Neural cell (in vitro differentiated cells): ENCODE results near the gene GPR25. TPM values are rescaled to one million over a fixed set of nuclear protein-coding genes. Genes with fewer than 3 reads are reported as not detected.

Experiments
- H2AFZ ChIP-seq: fragments of 200-600, 300-800 bp; sonication (generic), shearing (Covaris generic); 2 replicates; pipeline ENCODE4 v1.6.0; 2014; ENCODE audit warnings: low read depth, mild to moderate bottlenecking, antibody characterized with exemption, low read length, moderate library complexity
- H3F3A ChIP-seq: fragments of 200-600 bp; shearing (Covaris generic); 2 replicates; pipeline ENCODE4 v1.6.1; 2016; ENCODE audit warnings: mild to moderate bottlenecking, moderate library complexity, mixed read lengths, antibody characterized with exemption, low read length; ENCODE audit not compliant: insufficient read depth, poor library complexity, severe bottlenecking
- H3K27ac ChIP-seq: fragments of 200-600, 300-800 bp; sonication (generic), shearing (Covaris generic); 2 replicates; pipeline ENCODE4 v1.5.1; 2014; ENCODE audit warnings: mild to moderate bottlenecking, low read length, moderate library complexity
- H3K27me3 ChIP-seq: fragments of 300-800, 200-600 bp; sonication (generic), shearing (Covaris generic); 2 replicates; pipeline ENCODE4 v1.6.0; 2014; ENCODE audit warnings: mild to moderate bottlenecking, low read depth, low read length, moderate library complexity; ENCODE audit not compliant: insufficient read depth
- H3K36me3 ChIP-seq: fragments of 300-800, 200-600 bp; sonication (generic), shearing (Covaris generic); 2 replicates; pipeline ENCODE4 v1.5.1; 2014; ENCODE audit warnings: mild to moderate bottlenecking, antibody characterized with exemption, low read length, moderate library complexity; ENCODE audit not compliant: insufficient read depth
- H3K4me2 ChIP-seq: fragments of 300-800, 200-600 bp; sonication (generic), shearing (Covaris generic); 2 replicates; pipeline ENCODE4 v1.6.0; 2014; ENCODE audit warnings: mild to moderate bottlenecking, low read length
- H3K4me3 ChIP-seq: fragments of 300-800, 200-600 bp; sonication (generic), shearing (Covaris generic); 2 replicates; pipeline ENCODE4 v1.5.1; 2014; ENCODE audit warnings: mild to moderate bottlenecking, low read length, moderate library complexity
- H3K79me2 ChIP-seq: fragments of 200-600 bp; shearing (Covaris generic); replicated peaks from 2 replicates; pipeline ENCODE4 v1.6.0; 2014; ENCODE audit warnings: mild to moderate bottlenecking, low read length, moderate library complexity; ENCODE audit not compliant: insufficient read depth
- H3K9ac ChIP-seq: fragments of 300-800, 200-600 bp; sonication (generic), shearing (Covaris generic); 2 replicates; pipeline ENCODE4 v1.6.1; 2016; ENCODE audit warnings: mild to moderate bottlenecking, low read length, mixed read lengths
- H3K9me2 ChIP-seq: fragments of 200-600 bp; shearing (Covaris generic); 2 replicates; pipeline ENCODE4 v1.6.1; 2016; ENCODE audit warnings: mild to moderate bottlenecking, low read length, mixed read lengths; ENCODE audit not compliant: insufficient read depth
- H3K9me3 ChIP-seq: fragments of 200-600, 300-800 bp; sonication (generic), shearing (Covaris generic); 2 replicates; pipeline ENCODE4 v1.6.1; 2016; ENCODE audit warnings: mild to moderate bottlenecking, mixed run types, low read length, moderate library complexity, mixed read lengths
- H4K20me1 ChIP-seq: fragments of 200-600 bp; shearing (Covaris generic); 2 replicates; pipeline ENCODE4 v1.6.1; 2016; ENCODE audit warnings: mild to moderate bottlenecking, mixed run types; ENCODE audit not compliant: insufficient read depth
- EP300 ChIP-seq: fragments of 450-650 bp; conservative IDR thresholded peaks from 2 replicates; pipeline ENCODE4 v1.6.1; 2014; ENCODE audit warnings: antibody characterized with exemption, mild to moderate bottlenecking, moderate library complexity; ENCODE audit not compliant: poor library complexity, severe bottlenecking
- EZH2 ChIP-seq: fragments of 200-600, 300-800 bp; shearing (Covaris generic), sonication (generic); IDR thresholded peaks from 2 replicates; pipeline ENCODE4 v1.6.1; 2014; ENCODE audit warnings: antibody characterized with exemption, low read length, borderline replicate concordance, mild to moderate bottlenecking; ENCODE audit not compliant: insufficient read depth, poor library complexity, severe bottlenecking
- MXI1 ChIP-seq: fragments of 450-650 bp; conservative IDR thresholded peaks from 2 replicates; pipeline ENCODE4 v1.6.1; 2014; ENCODE audit warnings: antibody characterized with exemption, mild to moderate bottlenecking; ENCODE audit not compliant: poor library complexity, severe bottlenecking
- POLR2AphosphoS5 ChIP-seq: IDR thresholded peaks from 2 replicates; pipeline ENCODE4 v1.6.1; 2012
- RAD21 ChIP-seq: fragments of 450-650 bp; conservative IDR thresholded peaks from 2 replicates; pipeline ENCODE4 v1.6.1; 2014; ENCODE audit warnings: antibody characterized with exemption, mild to moderate bottlenecking, moderate library complexity
- SMC3 ChIP-seq: fragments of 450-650 bp; conservative IDR thresholded peaks from 2 replicates; pipeline ENCODE4 v1.6.1; 2014; ENCODE audit warnings: antibody characterized with exemption, mild to moderate bottlenecking, moderate library complexity; ENCODE audit not compliant: poor library complexity
- TAF1 ChIP-seq: IDR thresholded peaks from 2 replicates; pipeline ENCODE4 v1.6.1; 2012; ENCODE audit warnings: low read depth
- polyA minus RNA-seq: library from RNA; depleted of rRNA, polyadenylated mRNA; stranded (reverse); fragments of >200 nt; gene quantifications from 2 replicates; pipeline ENCODE4 v1.2.3, GENCODE V29; 2014
- polyA plus RNA-seq: library from polyadenylated mRNA; depleted of rRNA; stranded (reverse); fragments of >200 nt; gene quantifications from 2 replicates; pipeline ENCODE4 v1.2.3, GENCODE V29; 2014
- TF ChIP-seq, protein P1 (sequence below): fragments of 450-650 bp; IDR thresholded peaks from 2 replicates; pipeline ENCODE4 v1.5.1; 2014; ENCODE audit warnings: antibody characterized with exemption, mild to moderate bottlenecking, moderate library complexity; ENCODE audit not compliant: poor library complexity, severe bottlenecking
- TF ChIP-seq, protein P2 (sequence below): IDR thresholded peaks from 2 replicates; pipeline ENCODE4 v1.6.1; 2012; ENCODE audit warnings: borderline replicate concordance

GPR25 gene, protein sequence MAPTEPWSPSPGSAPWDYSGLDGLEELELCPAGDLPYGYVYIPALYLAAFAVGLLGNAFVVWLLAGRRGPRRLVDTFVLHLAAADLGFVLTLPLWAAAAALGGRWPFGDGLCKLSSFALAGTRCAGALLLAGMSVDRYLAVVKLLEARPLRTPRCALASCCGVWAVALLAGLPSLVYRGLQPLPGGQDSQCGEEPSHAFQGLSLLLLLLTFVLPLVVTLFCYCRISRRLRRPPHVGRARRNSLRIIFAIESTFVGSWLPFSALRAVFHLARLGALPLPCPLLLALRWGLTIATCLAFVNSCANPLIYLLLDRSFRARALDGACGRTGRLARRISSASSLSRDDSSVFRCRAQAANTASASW
- polyA plus RNA-seq, result not detected in 2 replicates
- polyA minus RNA-seq, result not detected in 2 replicates

DNA sequence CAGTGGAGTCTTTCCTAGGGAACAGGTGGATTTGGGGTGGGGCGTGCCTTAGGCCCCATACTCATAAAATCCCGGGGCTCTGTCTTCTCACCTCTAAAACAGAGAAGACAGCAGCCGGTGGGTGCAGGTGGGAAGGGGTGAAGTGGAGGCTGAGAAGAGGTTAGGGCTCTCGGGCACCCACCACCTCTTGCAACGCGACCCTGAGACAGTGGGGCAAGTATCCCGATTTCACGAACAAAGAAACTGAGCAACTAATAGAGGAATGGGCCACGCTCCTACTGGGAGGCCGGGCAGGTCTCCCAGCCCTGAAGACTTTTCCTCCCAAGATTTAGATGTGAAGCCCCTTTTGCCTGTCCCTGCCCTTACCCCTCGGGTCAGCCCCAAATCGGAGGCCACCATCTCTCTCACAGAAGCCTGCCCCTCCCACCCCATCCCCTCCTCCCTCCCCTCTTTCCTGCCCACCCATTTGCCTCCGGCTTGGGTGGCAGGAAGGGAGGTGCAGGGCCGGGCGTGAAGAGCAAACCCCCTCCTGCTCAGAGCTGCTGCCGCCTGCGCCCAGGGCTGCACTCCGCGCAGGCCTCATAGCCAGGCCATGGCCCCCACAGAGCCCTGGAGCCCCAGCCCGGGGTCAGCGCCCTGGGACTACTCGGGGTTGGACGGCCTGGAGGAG, at the start of gene GPR25:
Gene GPR25, plus strand, starts transcription at position 536 of the 670 bp plus-strand sequence. Its CDS starts 57 bp downstream, at position 593.
- H3K79me2 ChIP-seq, result no peaks in the 10 kb centered on the region
- no peaks in the 10 kb centered on the region for H3K9me2 ChIP-seq
- H3K4me2 ChIP-seq, result no peak within 1 kb of the TSS
- H3K4me3 ChIP-seq, result no peak within 1 kb of the TSS
- H2AFZ ChIP-seq, result no peak within 1 kb of the TSS
- H3K9ac ChIP-seq, result no peak within 1 kb of the TSS
- H3K27ac ChIP-seq, result no peak within 1 kb of the TSS
- no peaks in the 10 kb centered on the region for H4K20me1 ChIP-seq
- H3F3A ChIP-seq, result no peaks in the 10 kb centered on the region
- no peaks in the 10 kb centered on the region for H3K27me3 ChIP-seq
- no peak for TF ChIP-seq EZH2
- TF ChIP-seq POLR2AphosphoS5, result no peak
- no peak for TF ChIP-seq TAF1
- TF ChIP-seq, protein P1, sequence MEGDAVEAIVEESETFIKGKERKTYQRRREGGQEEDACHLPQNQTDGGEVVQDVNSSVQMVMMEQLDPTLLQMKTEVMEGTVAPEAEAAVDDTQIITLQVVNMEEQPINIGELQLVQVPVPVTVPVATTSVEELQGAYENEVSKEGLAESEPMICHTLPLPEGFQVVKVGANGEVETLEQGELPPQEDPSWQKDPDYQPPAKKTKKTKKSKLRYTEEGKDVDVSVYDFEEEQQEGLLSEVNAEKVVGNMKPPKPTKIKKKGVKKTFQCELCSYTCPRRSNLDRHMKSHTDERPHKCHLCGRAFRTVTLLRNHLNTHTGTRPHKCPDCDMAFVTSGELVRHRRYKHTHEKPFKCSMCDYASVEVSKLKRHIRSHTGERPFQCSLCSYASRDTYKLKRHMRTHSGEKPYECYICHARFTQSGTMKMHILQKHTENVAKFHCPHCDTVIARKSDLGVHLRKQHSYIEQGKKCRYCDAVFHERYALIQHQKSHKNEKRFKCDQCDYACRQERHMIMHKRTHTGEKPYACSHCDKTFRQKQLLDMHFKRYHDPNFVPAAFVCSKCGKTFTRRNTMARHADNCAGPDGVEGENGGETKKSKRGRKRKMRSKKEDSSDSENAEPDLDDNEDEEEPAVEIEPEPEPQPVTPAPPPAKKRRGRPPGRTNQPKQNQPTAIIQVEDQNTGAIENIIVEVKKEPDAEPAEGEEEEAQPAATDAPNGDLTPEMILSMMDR, result no peak
- no peak for TF ChIP-seq MXI1
- TF ChIP-seq EP300, result no peak
- TF ChIP-seq RAD21, result no peak
- no peaks in the 10 kb centered on the region for H3K36me3 ChIP-seq
- no peaks in the 10 kb centered on the region for H3K9me3 ChIP-seq

DNA sequence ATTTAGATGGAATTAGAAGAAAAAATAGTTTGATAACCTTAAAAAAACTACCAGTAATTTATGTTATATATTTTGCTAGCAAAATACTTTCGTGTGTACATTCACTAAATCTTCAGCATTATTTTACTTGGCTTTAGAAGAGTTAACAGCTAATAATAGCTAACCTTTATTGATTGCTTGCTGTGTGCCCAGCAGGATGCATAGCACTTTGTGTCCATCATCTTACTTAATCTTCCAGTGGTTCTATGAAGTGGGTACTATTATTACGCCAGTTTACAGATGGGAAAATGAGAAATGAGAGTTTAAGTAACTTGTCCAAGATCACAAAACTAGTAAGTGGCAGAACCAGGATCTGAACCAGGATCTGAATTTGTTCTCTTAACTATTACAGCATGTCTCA, 41.7 kb upstream of the GPR25 start:
- H3K9me2 ChIP-seq, result no peaks in the 10 kb centered on the region
- TF ChIP-seq SMC3 (no peak), POLR2AphosphoS5 (peak; percentile 89), TAF1 (no peak), RAD21 (no peak), MXI1 (no peak), EP300 (peak; percentile 62), EZH2 (no peak)
- TF ChIP-seq, protein P2, sequence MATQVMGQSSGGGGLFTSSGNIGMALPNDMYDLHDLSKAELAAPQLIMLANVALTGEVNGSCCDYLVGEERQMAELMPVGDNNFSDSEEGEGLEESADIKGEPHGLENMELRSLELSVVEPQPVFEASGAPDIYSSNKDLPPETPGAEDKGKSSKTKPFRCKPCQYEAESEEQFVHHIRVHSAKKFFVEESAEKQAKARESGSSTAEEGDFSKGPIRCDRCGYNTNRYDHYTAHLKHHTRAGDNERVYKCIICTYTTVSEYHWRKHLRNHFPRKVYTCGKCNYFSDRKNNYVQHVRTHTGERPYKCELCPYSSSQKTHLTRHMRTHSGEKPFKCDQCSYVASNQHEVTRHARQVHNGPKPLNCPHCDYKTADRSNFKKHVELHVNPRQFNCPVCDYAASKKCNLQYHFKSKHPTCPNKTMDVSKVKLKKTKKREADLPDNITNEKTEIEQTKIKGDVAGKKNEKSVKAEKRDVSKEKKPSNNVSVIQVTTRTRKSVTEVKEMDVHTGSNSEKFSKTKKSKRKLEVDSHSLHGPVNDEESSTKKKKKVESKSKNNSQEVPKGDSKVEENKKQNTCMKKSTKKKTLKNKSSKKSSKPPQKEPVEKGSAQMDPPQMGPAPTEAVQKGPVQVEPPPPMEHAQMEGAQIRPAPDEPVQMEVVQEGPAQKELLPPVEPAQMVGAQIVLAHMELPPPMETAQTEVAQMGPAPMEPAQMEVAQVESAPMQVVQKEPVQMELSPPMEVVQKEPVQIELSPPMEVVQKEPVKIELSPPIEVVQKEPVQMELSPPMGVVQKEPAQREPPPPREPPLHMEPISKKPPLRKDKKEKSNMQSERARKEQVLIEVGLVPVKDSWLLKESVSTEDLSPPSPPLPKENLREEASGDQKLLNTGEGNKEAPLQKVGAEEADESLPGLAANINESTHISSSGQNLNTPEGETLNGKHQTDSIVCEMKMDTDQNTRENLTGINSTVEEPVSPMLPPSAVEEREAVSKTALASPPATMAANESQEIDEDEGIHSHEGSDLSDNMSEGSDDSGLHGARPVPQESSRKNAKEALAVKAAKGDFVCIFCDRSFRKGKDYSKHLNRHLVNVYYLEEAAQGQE, result peak; percentile 28
- TF ChIP-seq, protein P1, result no peak
- H3K79me2 ChIP-seq, result peaks cover 4% of the 10 kb centered on the region
- no peaks in the 10 kb centered on the region for H3K9me3 ChIP-seq
- H3K27ac ChIP-seq, result no peak overlapping the region
- H3K4me2 ChIP-seq, result no peak overlapping the region
- H2AFZ ChIP-seq, result no peak overlapping the region
- H3K4me3 ChIP-seq, result no peak overlapping the region
- no peaks in the 10 kb centered on the region for H3K27me3 ChIP-seq
- no peaks in the 10 kb centered on the region for H3F3A ChIP-seq
- H3K36me3 ChIP-seq, result no peaks in the 10 kb centered on the region
- no peak overlapping the region for H3K9ac ChIP-seq
- no peaks in the 10 kb centered on the region for H4K20me1 ChIP-seq
